PC-3 (cell line): ENCODE data around the gene KLHL14.

Source experiments
- CTCF ChIP-seq: fragments of 300-600 bp; sonication (generic); conservative IDR thresholded peaks from 2 replicates; pipeline ENCODE4 v1.5.1; 2017; ENCODE audit warnings: antibody characterized with exemption, low read depth, mild to moderate bottlenecking, low read length
- EZH2 ChIP-seq: fragments of 300-600 bp; sonication (generic); IDR thresholded peaks from one replicate; pipeline ENCODE4 v1.6.1; 2017; ENCODE audit warnings: antibody characterized with exemption, mild to moderate bottlenecking, low read length; ENCODE audit not compliant: unreplicated experiment

GRCh38 chr18:32749809-32750208 is 23.0 kb downstream of the KLHL14 start:
- TF ChIP-seq CTCF (no peak), EZH2 (no peak)
